ENCODE data around the gene BTNL8.

BTNL8 gene

DNA sequence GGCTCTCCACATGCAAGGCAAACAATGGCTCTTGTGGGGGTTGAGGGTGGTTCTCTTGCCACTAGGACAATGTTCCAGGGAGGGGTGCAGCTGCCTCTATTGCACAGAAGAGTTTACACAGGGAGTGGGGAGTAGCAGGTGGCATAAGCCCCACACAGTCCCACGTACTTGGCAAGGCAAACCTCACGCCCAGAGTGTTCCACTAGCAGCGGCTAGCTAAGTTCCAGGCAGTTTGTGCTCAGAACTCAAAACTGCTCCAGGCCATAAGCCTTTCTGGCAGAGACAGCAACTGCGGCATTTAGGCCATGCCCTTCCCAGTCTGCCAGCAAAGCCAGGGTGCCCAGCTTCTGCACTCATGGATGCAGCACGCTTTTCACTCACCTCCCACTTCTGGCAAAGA lies 60.7 kb downstream of the BTNL8 start:
- DNase-seq (ENCODE audit: low read depth in 2 of 2): no peak

DNA sequence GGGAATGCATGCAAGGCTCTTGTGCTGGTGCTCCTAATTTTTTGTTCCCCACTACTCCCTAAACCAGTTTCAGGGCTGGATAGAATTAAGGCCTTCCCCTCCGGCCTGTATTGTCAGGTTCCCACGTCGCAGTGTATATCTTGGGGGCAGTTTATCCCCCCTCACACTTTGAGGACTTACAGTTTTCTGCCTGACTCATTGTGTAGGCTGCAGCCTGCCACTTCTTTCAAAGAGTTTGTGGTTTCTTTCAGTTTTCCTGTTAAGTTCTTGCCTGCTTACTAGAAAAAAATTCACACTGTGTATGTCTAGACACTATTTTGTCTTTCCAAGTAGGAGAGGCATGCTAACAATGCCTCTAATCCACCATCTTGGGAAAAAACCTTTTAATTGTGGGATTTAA lies 61.2 kb downstream of the BTNL8 start:
- no peak for DNase-seq (ENCODE audit: low read depth in 2 of 2)

DNA sequence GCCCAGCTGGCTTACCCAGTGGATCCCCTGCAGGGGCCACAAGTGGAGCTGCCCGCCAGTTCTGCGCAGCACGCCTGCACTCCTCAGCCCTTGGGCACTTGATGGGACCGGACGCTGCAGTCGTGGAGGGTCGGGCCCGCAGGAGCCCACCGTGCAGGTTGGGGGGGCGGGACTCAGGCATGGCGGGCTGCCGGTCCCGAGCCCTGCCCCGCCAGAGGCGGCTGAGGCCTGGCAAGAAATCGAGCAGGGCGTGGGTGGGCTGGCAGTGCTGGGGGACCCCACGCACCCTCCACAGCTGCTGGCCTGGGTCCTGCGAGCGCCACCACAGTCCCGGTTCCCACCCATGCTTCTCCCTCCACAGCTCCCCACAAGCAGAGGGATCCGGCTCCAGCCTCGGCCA lies 70.4 kb downstream of the BTNL8 start:
- DNase-seq (ENCODE audit: low read depth in 2 of 2): no peak

DNA sequence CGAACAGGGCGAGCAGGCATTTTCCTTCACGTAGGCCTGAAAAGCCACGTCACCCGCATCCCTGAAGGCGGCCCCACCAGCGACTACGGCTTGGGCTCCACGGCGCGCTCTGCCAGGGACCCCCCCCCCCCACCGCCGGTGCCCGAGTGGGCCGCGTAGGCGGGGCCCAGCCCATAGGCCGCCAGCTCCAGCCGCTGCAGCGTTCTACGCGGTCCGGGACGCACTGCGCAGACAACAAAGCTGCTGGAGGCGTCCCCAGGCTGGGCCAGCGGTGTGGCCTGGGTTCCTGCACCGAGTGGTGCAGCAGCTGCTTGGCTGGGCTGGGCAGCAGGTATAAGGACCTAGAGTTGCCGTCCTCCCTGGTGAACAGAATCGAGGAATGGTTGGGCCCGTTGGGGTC lies 71.4 kb downstream of the BTNL8 start:
- DNase-seq (ENCODE audit: low read depth in 2 of 2): no peak

DNA sequence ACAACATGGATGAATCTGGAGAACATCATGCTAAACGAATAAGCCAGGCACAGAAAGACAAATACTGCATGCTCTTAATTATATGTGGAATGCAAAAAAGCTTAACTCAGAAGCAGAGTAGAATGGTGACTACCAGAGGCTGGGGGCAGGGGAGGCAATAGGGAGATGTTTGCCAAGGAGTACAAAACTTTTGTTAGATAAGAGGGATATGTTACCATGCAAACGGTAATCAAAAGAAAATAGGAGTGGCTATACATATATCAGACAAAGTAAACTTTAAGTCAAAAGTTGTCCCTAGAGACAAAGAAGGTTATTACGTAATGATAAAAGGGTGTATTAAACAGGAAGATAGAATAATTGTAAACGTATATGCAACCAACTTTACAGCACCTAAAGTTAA lies 71.9 kb downstream of the BTNL8 start:
- no peak for DNase-seq (ENCODE audit: low read depth in 2 of 2)

DNA sequence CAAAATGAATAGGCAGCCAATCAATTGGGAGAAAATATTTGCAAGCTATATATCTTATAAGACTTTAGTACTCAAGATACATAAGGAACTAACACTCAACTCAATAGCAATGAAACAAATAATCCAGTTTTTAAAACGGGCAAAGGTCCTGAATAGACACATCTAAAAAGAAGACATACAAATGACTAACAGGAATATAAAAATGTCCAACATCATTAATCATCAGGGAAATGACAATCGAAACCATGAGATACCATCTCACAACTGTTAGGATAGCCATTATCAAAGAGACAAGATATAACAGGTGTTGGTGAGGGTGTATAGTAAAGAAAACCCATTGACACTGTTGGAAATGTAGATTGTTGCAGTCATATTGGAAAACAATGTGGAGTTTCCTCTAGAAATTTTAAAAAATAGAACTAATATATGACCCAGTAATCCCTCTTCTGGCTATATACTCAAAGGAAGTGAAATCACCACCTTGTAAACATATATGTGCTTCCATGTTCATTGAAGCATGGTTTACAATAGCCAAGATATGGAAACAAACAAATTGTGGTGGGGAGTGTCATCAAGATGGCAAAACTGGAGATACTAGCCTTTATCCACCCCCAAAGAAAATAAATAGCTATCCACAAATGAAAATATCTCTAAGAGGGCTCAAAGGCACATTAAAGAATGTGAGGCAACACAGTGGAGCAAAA lies 75.8 kb downstream of the BTNL8 start:
- DNase-seq (ENCODE audit: low read depth in 2 of 2): no peak

DNA sequence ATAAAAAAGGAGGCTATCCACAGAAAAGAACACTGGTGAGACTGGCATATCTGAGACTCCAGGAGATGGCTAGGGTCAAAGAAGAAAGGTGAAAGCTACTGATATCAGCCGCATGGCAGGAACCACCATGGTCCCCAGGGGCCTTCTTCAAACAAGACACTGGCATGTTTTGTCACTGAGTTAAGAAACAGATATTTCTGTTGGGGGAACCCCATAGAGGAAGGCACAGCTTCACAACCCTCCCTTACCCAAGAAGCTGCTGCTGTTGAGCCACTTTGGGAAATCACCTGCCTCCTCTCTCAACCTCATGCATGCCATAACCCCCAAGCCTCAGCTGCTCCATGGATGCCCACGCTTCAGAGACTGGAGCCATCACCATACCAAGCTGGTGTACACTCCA lies 76.4 kb downstream of the BTNL8 start:
- no peak for DNase-seq (ENCODE audit: low read depth in 2 of 2)

DNA sequence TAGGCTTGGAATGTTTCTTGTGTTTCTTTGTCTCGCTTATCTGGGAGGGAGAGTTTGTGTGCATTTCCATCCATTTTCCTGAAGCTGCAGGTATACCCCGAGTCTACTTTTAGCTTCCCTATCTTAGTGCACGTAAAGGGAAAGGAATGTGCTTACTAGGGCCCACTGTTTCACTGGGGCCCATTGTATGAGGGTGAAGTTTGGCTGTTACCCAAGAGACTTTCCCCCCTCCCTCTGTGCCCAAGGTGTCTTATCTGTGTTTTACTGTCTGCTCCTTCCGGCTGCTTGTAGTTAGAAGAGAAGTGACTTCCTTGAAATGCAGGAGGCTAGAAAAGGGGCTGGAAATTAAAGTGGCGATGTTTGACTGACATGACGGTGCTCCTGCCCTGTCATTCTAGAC lies 77.6 kb downstream of the BTNL8 start:
- DNase-seq (ENCODE audit: low read depth in 2 of 2): no peak

DNA sequence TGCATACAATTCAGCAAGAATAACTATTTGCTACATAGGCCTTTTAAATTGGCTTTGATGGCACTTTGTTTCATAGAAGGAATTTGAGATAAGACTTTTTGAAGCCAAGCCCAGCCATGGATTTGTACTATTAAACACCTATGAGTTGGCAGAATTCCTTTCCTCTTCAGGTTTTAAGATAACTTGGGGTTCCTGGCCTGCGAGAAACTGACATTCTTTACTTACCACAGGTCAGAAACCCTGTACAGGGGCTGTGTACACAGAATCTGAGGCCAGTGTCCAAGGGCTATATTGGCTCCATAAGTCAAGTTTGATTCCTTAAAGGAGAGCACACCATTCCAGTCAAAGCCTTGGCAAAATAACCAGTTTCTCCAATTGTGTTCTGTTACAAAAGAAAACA lies 78.9 kb downstream of the BTNL8 start:
- DNase-seq (ENCODE audit: low read depth in 2 of 2): no peak

DNA sequence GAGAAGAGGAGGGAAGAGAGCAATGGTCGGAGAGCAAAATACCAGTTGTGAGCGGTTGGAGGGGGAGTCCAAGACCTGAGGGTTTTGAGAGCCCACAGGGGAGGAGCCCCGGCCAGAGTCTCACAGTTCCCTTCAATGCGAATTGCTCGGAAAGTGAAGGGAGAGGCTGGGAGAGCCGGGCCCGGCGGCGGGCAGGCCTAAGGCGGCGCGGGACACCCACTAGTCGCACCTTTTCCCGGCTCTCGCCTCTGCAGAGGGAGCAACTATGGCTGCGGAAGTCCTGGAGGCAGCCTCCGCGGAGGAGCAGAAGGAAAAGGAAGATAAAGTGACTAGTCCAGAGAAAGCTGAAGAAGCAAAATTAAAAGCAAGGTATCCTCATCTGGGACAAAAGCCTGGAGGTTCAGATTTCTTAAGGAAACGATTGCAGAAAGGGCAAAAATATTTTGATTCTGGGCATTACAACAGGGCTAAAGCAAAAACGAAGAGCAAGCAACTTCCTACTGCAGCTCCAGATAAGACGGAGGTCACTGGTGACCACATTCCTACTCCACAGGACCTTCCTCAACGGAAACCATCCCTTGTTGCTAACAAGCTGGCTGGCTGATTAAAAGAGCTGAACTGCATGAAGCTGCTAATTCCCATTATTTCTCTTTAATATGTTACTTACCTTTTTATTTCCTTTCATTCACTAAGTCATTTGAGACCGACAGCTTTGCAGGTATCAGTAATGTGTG lies 83.2 kb downstream of the BTNL8 start:
- DNase-seq (ENCODE audit: low read depth in 2 of 2): no peak

DNA sequence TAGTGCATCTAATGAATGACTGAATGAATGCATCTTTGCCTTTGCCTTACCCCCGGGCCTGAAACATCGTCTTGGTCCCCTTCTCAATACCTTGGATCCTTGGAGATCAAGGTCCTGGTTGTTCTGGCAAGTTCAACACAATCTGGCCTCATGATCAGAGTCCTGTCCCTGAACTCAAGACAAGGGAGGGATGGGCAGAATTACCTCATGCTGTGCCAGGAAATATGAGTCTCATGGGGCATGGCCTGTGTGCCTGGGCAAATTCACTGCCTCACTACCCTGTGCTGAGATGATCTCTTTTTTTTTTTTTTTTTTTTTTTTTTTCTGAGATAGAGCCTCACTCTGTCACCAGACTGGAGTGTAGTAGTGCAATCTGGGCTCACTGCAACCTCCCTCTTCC lies 89.1 kb downstream of the BTNL8 start:
- DNase-seq (ENCODE audit: low read depth in 2 of 2): no peak

DNA sequence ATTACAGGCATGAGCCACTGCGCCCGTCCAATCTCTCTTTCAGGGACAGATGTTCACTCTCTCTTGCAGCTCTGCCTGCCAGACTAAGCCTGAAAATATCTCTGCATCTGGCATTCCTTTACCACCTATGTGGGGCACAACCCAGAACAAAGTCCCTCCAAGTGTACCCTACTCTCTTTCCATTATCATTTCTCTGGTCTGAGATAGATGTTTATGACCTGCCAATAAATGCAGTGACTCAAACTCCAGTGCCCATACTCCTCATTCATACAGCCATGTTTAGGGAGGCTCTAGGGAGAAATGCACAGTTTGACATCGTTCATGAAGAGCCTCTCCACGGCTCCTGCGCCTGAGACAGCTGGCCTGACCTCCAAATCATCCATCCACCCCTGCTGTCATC lies 89.6 kb downstream of the BTNL8 start, which contains the start of gene BTNL3:
TSS of gene BTNL3 (plus strand) at position 255 of the 400 bp plus-strand sequence. CDS start 183 bp downstream, outside the sequence.
- no peak for DNase-seq (ENCODE audit: low read depth in 2 of 2)

DNA sequence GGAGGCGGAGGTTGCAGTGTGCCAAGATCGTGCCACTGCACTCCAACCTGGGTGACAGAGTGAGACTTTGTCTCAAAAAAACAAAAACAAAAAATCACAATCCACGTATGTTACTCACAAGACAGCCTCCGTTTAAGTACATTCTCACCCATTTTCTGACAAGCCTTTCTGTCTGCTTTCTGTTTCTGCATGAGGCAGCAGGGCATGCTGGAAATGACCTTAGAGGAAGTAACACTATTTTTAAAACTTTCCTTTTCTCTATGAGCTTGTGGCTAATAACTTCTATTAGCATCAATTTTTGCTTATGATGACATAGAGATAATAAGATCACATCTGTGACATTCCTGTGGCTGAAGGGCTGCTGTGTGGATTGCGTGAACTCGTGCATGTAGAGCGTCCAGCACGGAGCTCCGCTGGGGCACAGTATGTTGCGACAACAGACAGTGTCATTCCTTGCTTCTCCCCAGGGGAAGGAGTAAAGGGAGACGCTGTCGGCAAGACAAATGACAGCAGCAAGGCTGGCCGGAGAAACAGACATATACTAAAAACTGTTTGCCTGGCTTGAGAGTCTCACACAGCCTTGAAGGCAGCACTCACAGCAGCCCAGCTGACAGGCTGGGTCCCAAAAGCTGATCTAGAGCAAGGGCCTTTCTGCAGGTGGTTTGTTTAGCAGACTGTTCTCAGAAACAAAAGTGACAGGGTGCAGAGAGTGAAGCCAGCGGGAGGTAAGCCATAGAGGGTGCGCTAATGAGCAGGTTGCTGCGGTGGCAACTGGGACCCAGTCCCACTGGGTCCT lies 91.3 kb downstream of the BTNL8 start:
- no peak for DNase-seq (ENCODE audit: low read depth in 2 of 2)

DNA sequence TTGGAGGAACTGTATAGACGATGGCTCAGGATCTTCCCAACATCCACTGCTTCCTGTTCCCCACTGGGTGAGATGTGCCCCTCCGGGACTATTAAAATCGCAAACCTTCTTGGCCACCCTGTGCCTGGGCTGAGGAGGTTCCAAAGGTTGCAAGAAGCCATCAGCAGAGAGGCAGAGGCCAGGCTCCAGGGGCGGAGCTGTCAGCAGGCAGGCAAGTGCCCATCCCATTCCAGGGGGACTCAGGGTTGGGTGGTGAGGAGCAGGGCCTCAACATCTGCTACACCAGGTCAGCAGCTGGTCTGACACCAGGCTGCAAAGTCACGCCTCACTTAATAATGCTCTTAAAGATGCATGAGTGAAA lies 91.9 kb downstream of the BTNL8 start:
- DNase-seq (ENCODE audit: low read depth in 2 of 2): no peak

Data from stimulated activated CD8-positive, alpha-beta memory T cell treated with anti-CD3 and anti-CD28 coated beads, Interleukin-15, amount 100 ng/mL, for 48 hours (primary cell).